Smooth muscle cell (in vitro differentiated cells): ENCODE data around the gene B4GALT1. TPM values are rescaled to one million over a fixed set of nuclear protein-coding genes. Genes with fewer than 3 reads are reported as not detected.

Experiments
- DNase-seq: peaks from one replicate; lab custom pipeline; 2025; ENCODE audit not compliant: unreplicated experiment; lab: John Stamatoyannopoulos, UW
- H2AFZ ChIP-seq: fragments of 200-600 bp; sonication (generic); 2 replicates; pipeline ENCODE4 v1.6.0; 2016; ENCODE audit warnings: antibody characterized with exemption, low read depth, mild to moderate bottlenecking
- H3F3A ChIP-seq: fragments of 200-600 bp; sonication (generic); 2 replicates; pipeline ENCODE4 v1.6.0; 2017; ENCODE audit warnings: antibody characterized with exemption, low read depth
- H3K27ac ChIP-seq: fragments of 200-600 bp; sonication (generic); 2 replicates; pipeline ENCODE4 v1.5.1; 2016; ENCODE audit warnings: low read depth, mild to moderate bottlenecking
- H3K27me3 ChIP-seq: fragments of 200-600 bp; sonication (generic); 2 replicates; pipeline ENCODE4 v1.6.1; 2016; ENCODE audit warnings: low read depth, mild to moderate bottlenecking
- H3K36me3 ChIP-seq: fragments of 200-600 bp; sonication (generic); 2 replicates; pipeline ENCODE4 v1.5.1; 2016; ENCODE audit warnings: low read depth
- H3K4me1 ChIP-seq: fragments of 200-600 bp; sonication (generic); 2 replicates; pipeline ENCODE4 v1.5.1; 2016; ENCODE audit warnings: low read depth
- H3K4me2 ChIP-seq: fragments of 200-600 bp; sonication (generic); 2 replicates; pipeline ENCODE4 v1.6.0; 2016; ENCODE audit warnings: mild to moderate bottlenecking
- H3K4me3 ChIP-seq: fragments of 200-600 bp; sonication (generic); 2 replicates; pipeline ENCODE4 v1.5.1; 2016; ENCODE audit warnings: mild to moderate bottlenecking
- H3K79me2 ChIP-seq: fragments of 200-600 bp; sonication (generic); 2 replicates; pipeline ENCODE4 v1.6.0; 2016; ENCODE audit warnings: low read depth, mild to moderate bottlenecking
- H3K9ac ChIP-seq: fragments of 200-600 bp; sonication (generic); 2 replicates; pipeline ENCODE4 v1.6.0; 2016; ENCODE audit warnings: low read depth
- H3K9me3 ChIP-seq: fragments of 200-600 bp; sonication (generic); replicated peaks from 2 replicates; pipeline ENCODE4 v1.5.1; 2016; ENCODE audit warnings: low read depth
- H4K20me1 ChIP-seq: fragments of 200-600 bp; sonication (generic); 2 replicates; pipeline ENCODE4 v1.6.0; 2016; ENCODE audit warnings: low read depth
- WGBS: methylation state at CpG from one replicate; pipeline ENCODE4 v1.1.7; 2016; ENCODE audit warnings: low lambda C conversion rate; 5-methylcytosine and 5-hydroxymethylcytosine counted together
- polyA plus RNA-seq: library from polyadenylated mRNA; unstranded; fragments of >200 nt; fragmentation: Nextera tagmentation; extraction: Ambion mirVana; gene quantifications from 2 replicates; pipeline ENCODE4 v1.2.1, GENCODE V29; 2016
- total RNA-seq: library from RNA; depleted of rRNA; stranded (reverse); fragments of >200 nt; gene quantifications from 2 replicates; pipeline ENCODE4 v1.2.3, GENCODE V29; 2014
- TF ChIP-seq, protein P1 (sequence below): fragments of 200-600 bp; sonication (generic); IDR thresholded peaks from 2 replicates; pipeline ENCODE4 v1.5.1; 2017; ENCODE audit warnings: borderline replicate concordance, mild to moderate bottlenecking, antibody characterized with exemption; ENCODE audit not compliant: insufficient read depth, poor library complexity, severe bottlenecking

B4GALT1 gene
- total and polyA plus RNA-seq, 2 experiments from 2014 or later: 49.2 to 56.3 TPM

- 85% methylated on average over 1 of the region's 1 CpG for WGBS
- Histone ChIP-seq H3K4me3 (no peak overlapping the region), H3K9me3 (no peaks in the 10 kb centered on the region), H3F3A (peaks cover 24% of the 10 kb centered on the region), H3K36me3 (no peaks in the 10 kb centered on the region), H3K79me2 (no peaks in the 10 kb centered on the region), H2AFZ (no peak overlapping the region), H4K20me1 (no peaks in the 10 kb centered on the region), H3K4me1 (peaks cover 18% of the 10 kb centered on the region), H3K4me2 (peak overlapping the region; percentile 78), H3K27ac (peak overlapping the region; percentile 94), H3K27me3 (no peaks in the 10 kb centered on the region), H3K9ac (no peak overlapping the region)
- DNase-seq: no peak
- TF ChIP-seq, protein P1, sequence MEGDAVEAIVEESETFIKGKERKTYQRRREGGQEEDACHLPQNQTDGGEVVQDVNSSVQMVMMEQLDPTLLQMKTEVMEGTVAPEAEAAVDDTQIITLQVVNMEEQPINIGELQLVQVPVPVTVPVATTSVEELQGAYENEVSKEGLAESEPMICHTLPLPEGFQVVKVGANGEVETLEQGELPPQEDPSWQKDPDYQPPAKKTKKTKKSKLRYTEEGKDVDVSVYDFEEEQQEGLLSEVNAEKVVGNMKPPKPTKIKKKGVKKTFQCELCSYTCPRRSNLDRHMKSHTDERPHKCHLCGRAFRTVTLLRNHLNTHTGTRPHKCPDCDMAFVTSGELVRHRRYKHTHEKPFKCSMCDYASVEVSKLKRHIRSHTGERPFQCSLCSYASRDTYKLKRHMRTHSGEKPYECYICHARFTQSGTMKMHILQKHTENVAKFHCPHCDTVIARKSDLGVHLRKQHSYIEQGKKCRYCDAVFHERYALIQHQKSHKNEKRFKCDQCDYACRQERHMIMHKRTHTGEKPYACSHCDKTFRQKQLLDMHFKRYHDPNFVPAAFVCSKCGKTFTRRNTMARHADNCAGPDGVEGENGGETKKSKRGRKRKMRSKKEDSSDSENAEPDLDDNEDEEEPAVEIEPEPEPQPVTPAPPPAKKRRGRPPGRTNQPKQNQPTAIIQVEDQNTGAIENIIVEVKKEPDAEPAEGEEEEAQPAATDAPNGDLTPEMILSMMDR: no peak
These were observed 21.6 kb upstream of the B4GALT1 start for GRCh38 chr9:33188711-33189110.

GRCh38 chr9:33187519-33188218, 20.5 kb upstream of the B4GALT1 start:
- H3F3A ChIP-seq: peaks cover 18% of the 10 kb centered on the region
- 29% methylated on average over 7 of the region's 7 CpGs for WGBS
- peaks cover 15% of the 10 kb centered on the region for H3K4me1 ChIP-seq
- TF ChIP-seq, protein P1: no peak
- H3K4me2 ChIP-seq: peak overlapping the region; percentile 78
- no peak overlapping the region for H3K4me3 ChIP-seq
- H3K36me3 ChIP-seq: no peaks in the 10 kb centered on the region
- no peak for DNase-seq
- H3K27me3 ChIP-seq: no peaks in the 10 kb centered on the region
- H3K79me2 ChIP-seq: no peaks in the 10 kb centered on the region
- peak overlapping the region; percentile 50 for H2AFZ ChIP-seq
- H3K9ac ChIP-seq: peak overlapping the region; percentile 62
- no peaks in the 10 kb centered on the region for H3K9me3 ChIP-seq
- H3K27ac ChIP-seq: peak overlapping the region; percentile 94
- H4K20me1 ChIP-seq: no peaks in the 10 kb centered on the region

DNA sequence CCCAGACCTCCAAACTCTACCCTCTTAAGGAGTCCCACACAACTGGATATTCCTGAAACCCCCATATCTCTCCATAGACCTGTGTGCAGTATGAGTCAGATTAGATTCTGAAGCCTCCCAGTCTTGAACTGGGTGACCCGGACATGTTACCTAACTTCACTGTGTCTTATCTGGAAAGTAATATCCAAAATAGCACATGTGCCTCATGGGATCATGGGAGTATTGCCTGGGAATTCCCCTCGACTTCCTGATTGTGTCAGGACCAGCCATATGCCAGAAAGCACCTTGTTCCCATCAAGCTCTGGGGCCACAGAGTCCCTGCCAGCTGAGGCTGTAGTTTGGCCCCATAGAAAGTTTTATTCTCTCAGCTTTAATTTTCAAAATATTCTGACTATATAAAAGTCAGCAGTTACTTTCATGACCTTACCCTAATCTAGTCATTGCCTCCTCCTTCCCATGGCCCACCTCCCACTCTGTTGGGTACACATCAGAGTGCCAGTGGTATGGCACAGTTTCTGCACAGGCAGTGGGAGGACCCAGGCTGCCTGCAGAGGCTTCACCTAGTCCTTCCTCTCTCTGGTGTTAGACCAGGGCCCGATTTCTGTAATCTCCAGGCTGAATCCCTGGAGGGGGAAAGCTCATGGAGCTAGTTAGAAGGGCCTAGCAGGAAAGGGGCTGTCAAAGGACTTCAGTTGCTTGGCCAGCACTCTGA, 19.5 kb upstream of the B4GALT1 start:
- Histone ChIP-seq H3K4me1 (peaks cover 13% of the 10 kb centered on the region), H3K4me2 (peak overlapping the region; percentile 78), H3F3A (peaks cover 15% of the 10 kb centered on the region), H3K27me3 (no peaks in the 10 kb centered on the region), H3K9ac (no peak overlapping the region), H3K9me3 (no peaks in the 10 kb centered on the region), H3K79me2 (no peaks in the 10 kb centered on the region), H3K36me3 (no peaks in the 10 kb centered on the region), H3K4me3 (no peak overlapping the region), H3K27ac (peak overlapping the region; percentile 94), H4K20me1 (no peaks in the 10 kb centered on the region), H2AFZ (no peak overlapping the region)
- DNase-seq: no peak
- WGBS: 65% methylated on average over 3 of the region's 3 CpGs
- TF ChIP-seq, protein P1: no peak
